Measurements from ENCODE around the gene ATAD3B. TPM values are rescaled to one million over a fixed set of nuclear protein-coding genes. Genes with fewer than 3 reads are reported as not detected.
"Not testable (repeated sequence)": the region's sequence is repeated elsewhere in the genome, so short reads cannot be mapped to it uniquely, and the experiment has no call there.

The ATAD3B gene
- total RNA-seq, 5 donors from 2014 or later (not counting 1 experiment from before 2014, with no cell fraction given), result 52.1 to 69.3 (median 57.2) TPM

DNA sequence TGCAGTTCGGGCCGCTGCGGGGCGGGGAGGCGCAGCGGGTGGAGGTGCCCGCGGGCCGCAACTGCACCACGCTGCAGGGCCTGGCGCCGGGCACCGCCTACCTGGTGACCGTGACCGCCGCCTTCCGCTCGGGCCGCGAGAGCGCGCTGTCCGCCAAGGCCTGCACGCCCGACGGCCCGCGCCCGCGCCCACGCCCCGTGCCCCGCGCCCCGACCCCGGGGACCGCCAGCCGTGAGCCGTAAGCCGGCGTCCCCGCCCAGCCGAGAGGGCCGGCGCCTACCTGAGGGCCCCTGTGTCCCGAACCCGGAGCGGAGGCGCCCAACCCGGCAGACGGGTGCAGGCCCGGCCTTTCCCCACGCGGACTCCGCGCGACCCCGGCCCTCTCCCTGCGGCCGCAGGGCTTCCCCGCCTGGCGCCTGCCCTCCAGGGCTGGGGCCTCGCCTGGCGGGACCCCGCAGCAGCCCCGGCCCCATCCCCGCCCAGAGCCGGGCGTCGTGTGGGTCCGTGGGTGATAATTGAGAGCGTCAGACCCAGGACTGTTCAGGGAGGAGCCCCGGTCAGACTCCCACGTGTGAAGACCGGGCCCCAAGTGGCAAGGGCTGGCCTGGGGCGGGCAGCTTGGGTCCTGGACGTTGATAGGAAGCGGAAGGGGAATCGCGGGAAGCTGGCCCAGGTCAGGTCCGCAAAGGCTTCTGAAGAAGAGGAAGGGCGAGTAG lies 31.9 kb upstream of the ATAD3B start:
- Mint-ChIP-seq H3K27me3 (peaks cover 4 to 35% of the 10 kb centered on the region in 2 donors), H3K4me1 (peaks cover 0 to 11% (median 9%) of the 10 kb centered on the region in 3 donors), H3K36me3 (no peaks in the 10 kb centered on the region), H3K4me3 (no peak overlapping the region), H3K9me3 (no peaks in the 10 kb centered on the region), H3K27ac (no peak overlapping the region)
- POLR2A ChIA-PET, result no interaction called here
- Histone ChIP-seq H3K9me3 (no peaks in the 10 kb centered on the region), H3K36me3 (ENCODE audit: control insufficient read depth in 2 of 2, extremely low read depth in 1 of 2, insufficient read depth in 1 of 2, low read length in 1 of 2) (no peaks in the 10 kb centered on the region), H3K4me1 (ENCODE audit: control insufficient read depth in 1 of 2, extremely low read depth in 1 of 2, insufficient read depth in 2 of 2, low read length in 2 of 2) (peaks cover 2 to 30% of the 10 kb centered on the region in 2 experiments), H3K4me3 (ENCODE audit: control insufficient read depth in 1 of 2, extremely low read depth in 1 of 2, low read length in 1 of 2) (no peak overlapping the region), H3K27me3 (replicated peaks in 1 of 2; ENCODE audit: control insufficient read depth in 2 of 2, extremely low read depth in 1 of 2, insufficient read depth in 2 of 2, low read length in 1 of 2) (peaks cover 0 to 60% of the 10 kb centered on the region in 2 experiments), H3K27ac (ENCODE audit: low read length) (no peak overlapping the region)
- 80% methylated on average over 78 of the region's 82 CpGs for WGBS (ENCODE audit: insufficient coverage)
- no peak for DNase-seq
- no peak for ATAC-seq (replicated peaks in 1 of 4)
- CTCF ChIA-PET, result no interaction called here

GRCh38 chr1:1440262-1441001 lies 31.1 kb upstream of the ATAD3B start:
- Histone ChIP-seq H3K4me1 (ENCODE audit: control insufficient read depth in 1 of 2, extremely low read depth in 1 of 2, insufficient read depth in 2 of 2, low read length in 2 of 2) (peaks cover 2 to 24% of the 10 kb centered on the region in 2 experiments), H3K27ac (ENCODE audit: low read length) (no peak overlapping the region), H3K36me3 (ENCODE audit: control insufficient read depth in 2 of 2, extremely low read depth in 1 of 2, insufficient read depth in 1 of 2, low read length in 1 of 2) (no peaks in the 10 kb centered on the region), H3K4me3 (ENCODE audit: control insufficient read depth in 1 of 2, extremely low read depth in 1 of 2, low read length in 1 of 2) (no peak overlapping the region), H3K27me3 (replicated peaks in 1 of 2; ENCODE audit: control insufficient read depth in 2 of 2, extremely low read depth in 1 of 2, insufficient read depth in 2 of 2, low read length in 1 of 2) (peaks cover 0 to 53% of the 10 kb centered on the region in 2 experiments), H3K9me3 (no peaks in the 10 kb centered on the region)
- 84% methylated on average over 9 of the region's 26 CpGs for whole genome bisulfite sequencing (ENCODE audit: insufficient coverage)
- DNase-seq (no peak), ATAC-seq (replicated peaks in 1 of 4) (no peak)
- no peaks in the 10 kb centered on the region for H3K36me3 Mint-ChIP-seq
- H3K27ac Mint-ChIP-seq, result no peak overlapping the region
- H3K4me1 Mint-ChIP-seq, result peaks cover 0 to 7% (median 4%) of the 10 kb centered on the region in 3 donors
- H3K4me3 Mint-ChIP-seq, result no peak overlapping the region
- ChIA-PET CTCF (no interaction called here), POLR2A (no interaction called here)
- H3K9me3 Mint-ChIP-seq, result no peaks in the 10 kb centered on the region
- H3K27me3 Mint-ChIP-seq, result peaks cover 0 to 30% of the 10 kb centered on the region in 2 donors

- Histone ChIP-seq H3K27ac (ENCODE audit: low read length) (no peak overlapping the region), H3K36me3 (ENCODE audit: control insufficient read depth in 2 of 2, extremely low read depth in 1 of 2, insufficient read depth in 1 of 2, low read length in 1 of 2) (no peaks in the 10 kb centered on the region), H3K9me3 (no peaks in the 10 kb centered on the region), H3K27me3 (replicated peaks in 1 of 2; ENCODE audit: control insufficient read depth in 2 of 2, extremely low read depth in 1 of 2, insufficient read depth in 2 of 2, low read length in 1 of 2) (peaks cover 0 to 48% of the 10 kb centered on the region in 2 experiments), H3K4me1 (ENCODE audit: control insufficient read depth in 1 of 2, extremely low read depth in 1 of 2, insufficient read depth in 2 of 2, low read length in 2 of 2) (peaks cover 0 to 19% of the 10 kb centered on the region in 2 experiments), H3K4me3 (ENCODE audit: control insufficient read depth in 1 of 2, extremely low read depth in 1 of 2, low read length in 1 of 2) (no peak overlapping the region)
- H3K27me3 Mint-ChIP-seq, result peaks cover 0 to 26% of the 10 kb centered on the region in 2 donors
- peak in 28 of 35 experiments; percentile 14 to 70 (median 42) for DNase-seq
- H3K4me3 Mint-ChIP-seq, result no peak overlapping the region
- 42% methylated on average over 27 of the region's 29 CpGs for WGBS (ENCODE audit: insufficient coverage)
- POLR2A ChIA-PET, result interaction anchor here in 1 of 2 donors (1.0 kb wide), 1 partner anchor 10 kb away, joined by 4 read pairs; no protein-coding TSS in a partner anchor
- CTCF ChIA-PET, result no interaction called here
- no peaks in the 10 kb centered on the region for H3K9me3 Mint-ChIP-seq
- peak; percentile 85 to 95 (median 89) for ATAC-seq (replicated peaks in 1 of 4)
- H3K36me3 Mint-ChIP-seq, result no peaks in the 10 kb centered on the region
- H3K27ac Mint-ChIP-seq, result no peak overlapping the region
- H3K4me1 Mint-ChIP-seq, result peaks cover 0 to 6% (median 3%) of the 10 kb centered on the region in 3 donors
Measured at GRCh38 chr1:1441002-1441888, 30.3 kb upstream of the ATAD3B start.

DNA sequence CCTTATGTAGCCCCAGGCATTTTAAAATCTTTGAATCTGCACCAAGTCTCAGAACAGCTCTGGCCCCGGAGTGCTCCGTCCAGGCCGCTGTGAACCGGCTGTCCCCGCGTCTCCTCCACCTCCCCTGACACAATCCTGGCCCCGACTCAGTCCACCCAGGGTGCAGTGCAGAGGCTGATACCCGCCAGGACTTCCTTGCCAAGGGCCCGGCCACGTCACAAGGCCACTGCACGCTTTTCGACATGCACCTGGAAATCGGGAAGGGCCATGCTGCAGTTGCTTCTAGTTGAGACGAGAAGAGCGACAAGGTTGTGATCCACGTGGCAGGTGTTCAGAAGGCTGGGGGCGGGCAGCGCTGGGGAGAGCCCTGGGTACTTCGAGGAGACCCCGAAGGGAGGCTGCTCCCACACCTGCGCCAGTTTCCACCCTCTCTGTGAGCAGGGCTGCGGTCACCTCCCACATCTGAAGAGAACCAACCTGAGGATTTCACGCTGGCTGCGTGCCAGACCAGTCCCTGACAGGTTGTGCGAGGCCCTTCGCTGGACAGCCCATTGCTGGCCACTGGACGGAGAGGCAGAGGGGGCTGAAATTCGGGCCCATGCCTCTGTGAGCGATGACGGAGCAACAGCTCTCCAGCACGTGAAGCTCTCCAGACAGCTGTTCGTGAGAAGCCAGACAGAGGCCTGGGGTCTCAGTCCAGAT lies 29.3 kb upstream of the ATAD3B start:
- Histone ChIP-seq H3K27ac (ENCODE audit: low read length) (no peak overlapping the region), H3K36me3 (ENCODE audit: control insufficient read depth in 2 of 2, extremely low read depth in 1 of 2, insufficient read depth in 1 of 2, low read length in 1 of 2) (no peaks in the 10 kb centered on the region), H3K27me3 (replicated peaks in 1 of 2; ENCODE audit: control insufficient read depth in 2 of 2, extremely low read depth in 1 of 2, insufficient read depth in 2 of 2, low read length in 1 of 2) (peaks cover 0 to 38% of the 10 kb centered on the region in 2 experiments), H3K4me3 (ENCODE audit: control insufficient read depth in 1 of 2, extremely low read depth in 1 of 2, low read length in 1 of 2) (no peak overlapping the region), H3K4me1 (ENCODE audit: control insufficient read depth in 1 of 2, extremely low read depth in 1 of 2, insufficient read depth in 2 of 2, low read length in 2 of 2) (peaks cover 0 to 11% of the 10 kb centered on the region in 2 experiments), H3K9me3 (no peaks in the 10 kb centered on the region)
- Mint-ChIP-seq H3K9me3 (no peaks in the 10 kb centered on the region), H3K27ac (no peak overlapping the region), H3K27me3 (peaks cover 0 to 20% of the 10 kb centered on the region in 2 donors), H3K4me1 (peaks cover 0 to 3% (median 0%) of the 10 kb centered on the region in 3 donors), H3K4me3 (no peak overlapping the region), H3K36me3 (no peaks in the 10 kb centered on the region)
- ChIA-PET POLR2A (interaction anchor here in 1 of 2 donors (1.0 kb wide), 1 partner anchor 9 kb away, joined by 4 read pairs; no protein-coding TSS in a partner anchor), CTCF (no interaction called here)
- DNase-seq, result no peak
- 87% methylated on average over 26 of the region's 32 CpGs for WGBS (ENCODE audit: insufficient coverage)
- no peak for ATAC-seq (replicated peaks in 1 of 4)

DNA sequence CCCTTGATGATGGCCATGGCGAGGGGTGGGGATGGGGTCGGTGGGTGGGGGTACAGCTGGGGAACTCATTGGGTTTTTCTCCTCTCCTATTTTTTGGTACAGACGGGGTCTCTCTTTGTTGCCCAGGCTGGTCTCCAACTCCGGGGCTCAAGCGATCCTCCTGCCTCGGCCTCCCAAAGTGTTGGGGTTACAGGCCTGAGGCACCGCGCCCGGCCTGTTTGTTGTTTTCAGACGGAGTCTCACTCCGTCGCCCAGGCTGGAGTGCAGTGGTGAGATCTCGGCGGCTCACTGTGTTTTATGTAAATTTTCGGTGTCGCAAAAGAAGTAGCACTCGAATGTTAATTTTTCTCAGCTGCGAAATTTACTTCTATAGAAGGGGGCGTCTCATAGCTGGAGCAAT lies 24.9 kb upstream of the ATAD3B start:
- H3K27me3 ChIP-seq (replicated peaks in 1 of 2; ENCODE audit: control insufficient read depth in 2 of 2, extremely low read depth in 1 of 2, insufficient read depth in 2 of 2, low read length in 1 of 2); DNase-seq; H3K9me3 Mint-ChIP-seq; ATAC-seq (replicated peaks in 1 of 4); H3K36me3 ChIP-seq (ENCODE audit: control insufficient read depth in 2 of 2, extremely low read depth in 1 of 2, insufficient read depth in 1 of 2, low read length in 1 of 2); H3K27me3 Mint-ChIP-seq; H3K9me3 ChIP-seq; H3K36me3 Mint-ChIP-seq; H3K4me1 ChIP-seq (ENCODE audit: control insufficient read depth in 1 of 2, extremely low read depth in 1 of 2, insufficient read depth in 2 of 2, low read length in 2 of 2); CTCF ChIA-PET; H3K27ac ChIP-seq (ENCODE audit: low read length); H3K4me3 Mint-ChIP-seq; H3K27ac Mint-ChIP-seq; POLR2A ChIA-PET; H3K4me3 ChIP-seq (ENCODE audit: control insufficient read depth in 1 of 2, extremely low read depth in 1 of 2, low read length in 1 of 2); H3K4me1 Mint-ChIP-seq: not testable (repeated sequence)
- WGBS (ENCODE audit: insufficient coverage), result no CpG with 5 or more reads among the region's 19 CpGs

All from T-cell (primary cell).